NCI-H1694 treated with DMSO at 0.1 percent for 48 hours (cell line): ENCODE results near the gene GSTO1.
A peak's percentile ranks its signal among the peaks of the same experiment; 100 is the strongest.

ENCODE experiments used
- DNase-seq: peaks from one replicate; lab custom pipeline; 2025; lab: John Stamatoyannopoulos, UW

The GSTO1 gene

GRCh38 chr10:104250371-104250770, 4.3 kb upstream of the GSTO1 start:
- DNase-seq, result no peak

GRCh38 chr10:104251443-104251842, 3.2 kb upstream of the GSTO1 start:
- DNase-seq, result no peak

DNA sequence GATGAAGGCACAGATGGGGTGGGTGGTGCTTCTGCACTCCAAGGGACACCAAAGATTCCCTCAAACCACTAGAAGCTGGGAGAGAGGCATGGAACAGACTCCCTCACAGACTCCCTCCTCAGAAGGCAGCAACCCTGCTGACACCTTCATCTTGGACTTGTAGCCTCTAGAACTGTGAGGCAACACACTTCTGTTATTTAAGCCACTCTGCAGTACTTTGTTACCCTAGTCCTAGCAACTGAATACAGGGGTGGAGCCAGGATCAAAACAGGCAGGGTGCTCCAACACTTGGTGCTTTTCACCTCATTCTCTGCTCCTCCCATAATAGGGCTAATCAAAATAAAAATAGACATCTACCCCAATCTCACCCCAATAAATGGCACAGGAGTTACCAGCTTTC, 2.3 kb upstream of the GSTO1 start:
- no peak for DNase-seq

DNA sequence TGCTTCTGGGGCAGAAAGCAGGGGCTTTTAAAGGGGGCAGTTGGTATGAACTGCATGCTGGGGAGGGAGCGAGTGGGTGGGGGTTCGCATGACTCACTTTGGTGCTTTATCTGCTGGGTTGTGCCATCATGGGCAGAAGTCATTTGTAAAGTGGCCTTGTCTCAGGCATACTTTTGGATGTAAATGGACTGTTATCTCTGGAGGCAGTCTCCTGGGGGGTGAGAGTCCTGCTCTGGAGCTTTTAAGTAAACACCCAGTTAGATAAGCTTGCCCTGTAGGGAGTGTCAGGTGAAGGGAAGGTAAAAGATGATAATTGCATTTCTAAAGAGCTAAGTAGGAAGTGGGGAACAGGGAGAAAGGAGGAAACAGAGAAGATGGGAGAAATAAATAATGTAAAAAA, 1.6 kb upstream of the GSTO1 start:
- no peak for DNase-seq

DNA sequence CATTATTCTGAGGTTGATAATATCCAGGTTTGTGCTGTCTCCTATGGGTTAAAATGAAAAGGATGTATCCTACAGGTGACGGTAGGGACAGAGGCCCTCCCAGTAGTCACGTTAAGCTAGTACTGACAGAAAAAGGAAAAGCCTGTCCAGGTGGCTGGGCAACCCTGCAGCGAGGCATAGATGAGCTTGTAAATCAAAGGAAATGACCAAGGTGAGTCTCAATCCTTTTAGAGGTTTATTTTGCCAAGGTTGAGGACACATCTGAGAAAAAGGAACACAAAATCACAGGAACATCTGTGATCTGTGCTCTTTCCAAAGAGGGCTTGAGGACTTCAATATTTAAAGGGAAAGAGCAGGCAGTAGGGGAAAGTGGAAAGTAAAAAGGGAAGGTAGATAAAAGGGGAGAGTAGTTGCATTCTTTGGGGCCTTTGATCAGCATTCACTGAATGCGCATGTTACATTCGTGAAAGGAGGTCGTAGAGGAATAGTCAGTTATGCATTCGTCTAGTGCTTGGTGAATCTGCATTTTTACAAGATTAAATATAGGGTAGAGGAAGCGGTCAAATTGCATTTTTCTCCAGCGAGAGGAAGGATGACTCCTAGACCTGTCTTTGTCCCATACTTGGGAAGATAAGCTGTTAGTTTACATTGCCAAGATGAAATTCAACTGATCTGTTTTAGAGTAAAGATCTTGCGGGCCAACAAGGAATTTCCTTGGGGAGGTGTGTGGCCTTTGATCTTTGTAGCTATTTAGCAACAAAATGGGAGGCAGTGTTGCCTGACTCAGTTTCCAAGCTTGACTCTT, 884 bp upstream of the GSTO1 start:
- DNase-seq, result no peak

DNA sequence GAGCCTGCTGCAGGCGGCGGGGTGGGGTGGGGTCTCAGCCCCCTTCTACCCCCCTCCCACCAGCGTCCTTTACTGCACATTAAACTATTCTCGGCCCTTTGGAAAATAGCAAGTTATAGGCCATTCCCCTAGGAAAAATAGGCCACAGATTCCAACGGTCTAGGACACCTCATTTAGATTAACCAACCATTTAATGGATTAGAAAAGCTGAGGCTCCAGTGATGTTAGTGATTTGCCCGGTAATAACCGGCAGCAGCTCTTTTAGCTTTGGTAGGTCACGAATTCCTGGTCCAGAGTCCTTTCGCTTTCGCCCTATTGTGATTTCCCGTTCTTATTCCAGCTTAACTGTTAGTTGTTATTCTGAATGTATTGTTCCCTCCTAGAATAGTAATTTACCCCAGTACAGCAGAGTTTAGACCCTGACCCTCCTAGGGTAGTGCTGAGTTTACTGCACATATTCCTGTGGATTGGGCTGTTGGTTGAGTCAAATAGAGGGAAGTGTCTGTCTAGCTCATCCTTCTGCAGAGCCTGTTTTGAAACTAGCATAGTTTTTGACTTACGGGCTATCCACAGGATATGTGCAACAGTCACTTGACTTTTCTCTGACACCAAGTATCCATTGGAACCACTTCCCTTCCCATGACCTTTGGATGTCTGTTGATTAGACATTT, 754 bp downstream of the GSTO1 start:
- DNase-seq, result peak; percentile 21

GRCh38 chr10:104256335-104256961, 1.8 kb downstream of the GSTO1 start:
- DNase-seq, result no peak

DNA sequence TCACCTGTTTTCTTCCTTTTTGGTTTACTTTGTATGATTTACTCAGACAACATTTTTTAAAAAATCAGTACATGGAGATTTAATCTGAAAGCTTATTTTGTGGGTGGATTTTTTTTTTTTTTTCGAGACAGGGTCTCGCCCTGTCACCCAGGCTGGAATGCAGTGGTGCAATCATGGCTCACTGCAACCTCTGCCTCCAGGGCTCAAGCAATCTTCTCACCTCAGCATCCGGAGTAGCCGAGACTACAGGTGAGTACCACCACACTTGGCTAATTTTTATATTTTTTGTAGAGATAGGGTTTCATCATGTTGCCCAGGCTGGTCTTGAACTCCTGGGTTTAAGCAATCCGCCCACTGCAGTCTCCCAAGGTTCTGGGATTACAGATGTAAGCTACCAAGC, 2.5 kb downstream of the GSTO1 start:
- no peak for DNase-seq

DNA sequence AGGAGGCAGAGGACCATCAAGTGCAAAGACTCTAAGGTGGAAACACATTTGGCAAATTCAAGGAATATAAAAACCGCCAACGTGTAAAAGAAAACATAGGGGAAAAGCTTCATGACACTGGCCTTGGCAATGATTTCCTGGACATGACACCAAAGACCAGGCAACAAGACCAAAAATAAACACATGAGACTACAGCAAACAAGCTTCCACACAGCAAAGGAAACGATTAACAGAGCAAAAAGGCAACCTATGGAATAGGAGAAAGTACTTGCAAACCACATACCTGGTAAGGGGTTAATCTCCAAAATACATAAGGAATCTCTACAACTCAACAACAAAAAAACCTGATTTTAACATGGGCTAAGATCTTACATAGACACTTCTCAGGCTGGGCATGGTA, 3.5 kb downstream of the GSTO1 start:
- no peak for DNase-seq

GRCh38 chr10:104259456-104259855, 4.8 kb downstream of the GSTO1 start:
- DNase-seq, result no peak

GRCh38 chr10:104259999-104260774, 5.5 kb downstream of the GSTO1 start:
- DNase-seq, result no peak

- no peak for DNase-seq
Observed at GRCh38 chr10:104260775-104261115, 6.1 kb downstream of the GSTO1 start.

DNA sequence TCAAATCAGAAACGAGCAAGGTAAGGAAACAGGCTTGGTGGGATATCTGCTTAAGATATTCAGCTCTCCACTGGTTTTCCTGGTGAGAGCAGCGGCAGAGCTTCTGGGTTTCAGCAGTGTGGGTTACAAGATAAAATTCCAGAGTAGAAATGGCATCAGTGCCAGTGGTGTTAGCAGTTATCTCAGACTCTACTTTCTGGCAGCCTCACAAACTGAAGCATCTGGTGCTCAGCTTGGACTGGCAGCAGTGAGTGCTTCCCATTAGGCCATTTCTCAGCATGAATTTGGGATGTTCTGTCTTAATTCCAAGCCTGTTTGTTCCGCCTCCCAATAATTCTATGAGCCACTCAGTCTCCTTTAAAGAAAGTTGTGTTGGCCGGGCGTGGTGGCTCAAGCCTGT, 7.4 kb downstream of the GSTO1 start:
- DNase-seq, result peak; percentile 7

DNA sequence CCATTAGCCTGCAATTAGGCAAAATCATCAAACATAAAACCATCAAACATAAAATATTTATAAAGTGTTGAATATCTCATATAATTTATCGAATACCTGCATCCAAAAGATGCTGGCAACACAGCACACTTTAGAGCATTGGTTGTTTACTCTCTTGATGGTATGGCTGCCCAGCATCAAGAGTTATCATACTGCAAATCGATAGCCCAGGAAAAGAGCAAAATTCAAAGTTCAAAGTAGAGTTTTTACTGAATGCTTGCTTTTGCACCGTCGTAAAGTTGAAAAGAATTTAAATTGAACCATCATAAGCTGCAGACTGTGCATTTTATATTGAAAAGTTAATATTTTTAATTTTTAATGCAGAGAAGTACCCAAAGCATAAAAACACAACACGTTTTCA, 10.1 kb downstream of the GSTO1 start:
- no peak for DNase-seq

- no peak for DNase-seq
Observed at GRCh38 chr10:104267721-104268404, 13.2 kb downstream of the GSTO1 start.

DNA sequence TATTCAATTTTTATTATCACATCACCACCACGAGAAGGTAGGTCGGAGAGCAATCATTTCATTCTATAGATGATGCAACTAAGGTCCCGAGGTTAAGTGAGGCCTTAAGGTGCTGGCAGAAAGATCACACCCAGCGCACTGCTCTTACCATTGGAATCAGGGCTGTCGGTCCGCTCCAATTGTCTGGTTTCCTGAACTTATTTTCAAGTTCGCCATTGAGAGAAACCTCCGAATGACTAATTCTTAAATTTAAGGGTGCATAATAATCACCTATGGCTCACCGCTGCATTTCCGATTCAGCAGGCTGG, 13.7 kb downstream of the GSTO1 start:
- DNase-seq, result no peak

GRCh38 chr10:104268713-104269645, 14.3 kb downstream of the GSTO1 start, which contains the start of gene GSTO2:
TSS of gene GSTO2 (plus strand) at chr10:104269184. CDS start at chr10:104274916, 5,732 bp downstream.
- peak; percentile 96 for DNase-seq

GRCh38 chr10:104273286-104273685, 18.6 kb downstream of the GSTO1 start:
- DNase-seq, result no peak

DNA sequence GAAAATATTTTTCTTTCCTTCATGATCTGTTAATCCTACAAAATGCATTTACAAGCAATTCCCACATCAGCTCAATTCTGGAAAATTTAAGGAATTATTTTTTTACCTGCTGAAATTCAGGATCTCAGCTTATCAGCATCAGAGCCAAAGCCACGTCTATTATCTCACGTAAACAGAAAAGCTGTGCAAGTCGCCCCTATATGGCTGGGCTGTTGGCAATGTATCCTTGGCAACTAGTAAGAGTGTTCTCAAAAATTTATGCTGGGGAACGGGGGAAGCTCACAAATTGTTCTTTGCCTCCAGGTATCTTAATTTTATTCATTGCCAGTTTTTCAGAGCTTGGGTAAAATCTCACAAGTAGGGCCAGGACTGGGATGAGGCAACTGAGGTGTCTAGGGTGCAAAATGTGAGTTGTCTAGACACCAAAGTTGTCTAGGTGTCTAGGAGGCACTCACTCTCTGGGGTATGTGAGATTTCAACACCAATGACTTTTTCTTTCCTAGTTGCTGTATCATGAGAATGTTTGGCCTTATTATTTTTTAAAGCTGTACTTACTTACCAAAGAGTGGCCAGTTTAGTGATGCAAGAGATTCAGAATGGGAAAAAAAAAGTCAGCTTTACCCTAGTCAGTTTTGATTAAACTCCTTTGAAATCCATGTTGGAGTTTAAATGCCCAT, 19.3 kb downstream of the GSTO1 start:
- no peak for DNase-seq
